ENCODE data around the gene AKT2.

GRCh38 chr19:40257096-40257517 lies 28.0 kb downstream of the AKT2 start:
- TF ChIP-seq GATA3 (IDR thresholded peaks at IDR 0.05; ENCODE audit: low read depth, low read length) (no peak), GATA2 (IDR thresholded peaks at IDR 0.05; ENCODE audit: low read depth, low read length) (no peak)

Data from SH-SY5Y (cell line).